Activated naive CD8-positive, alpha-beta T cell treated with anti-CD3 and anti-CD28 coated beads, Interleukin-2, amount 50 U/mL, for 16 hours (primary cell): ENCODE results near the gene TMEM170B.

ENCODE experiments used
- DNase-seq: peaks from one replicate; pipeline ENCODE4 v3.0.0-alpha.2; 2020; ENCODE audit warnings: low read depth, low spot score

TMEM170B gene

DNA sequence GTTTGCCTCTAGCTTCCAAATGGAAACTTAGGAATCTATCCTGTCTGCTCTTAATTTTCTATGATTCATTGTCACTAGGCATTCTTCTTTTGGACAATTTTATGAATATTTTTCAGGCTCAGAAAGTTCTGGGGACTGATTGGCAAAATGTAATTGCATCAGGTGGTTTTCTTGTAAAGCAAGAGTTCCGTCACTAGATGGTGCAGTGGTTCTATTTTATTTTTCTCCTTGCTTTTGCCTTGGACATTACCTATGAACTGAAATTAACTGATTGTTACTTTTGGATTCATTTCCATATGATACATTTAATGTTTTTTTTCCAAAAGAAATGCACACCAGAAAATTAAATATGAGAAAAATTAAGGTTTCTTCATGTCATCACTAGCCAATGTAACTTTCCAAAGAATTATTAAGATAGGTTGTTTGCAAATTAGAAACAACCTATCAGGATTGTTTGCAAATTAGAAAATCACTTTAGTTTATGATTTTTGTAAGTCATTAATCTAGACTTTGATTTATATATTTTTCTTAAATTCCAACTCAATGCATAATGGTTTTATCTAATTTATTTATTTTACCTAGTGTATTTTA, 48.0 kb downstream of the TMEM170B start:
- no peak for DNase-seq

DNA sequence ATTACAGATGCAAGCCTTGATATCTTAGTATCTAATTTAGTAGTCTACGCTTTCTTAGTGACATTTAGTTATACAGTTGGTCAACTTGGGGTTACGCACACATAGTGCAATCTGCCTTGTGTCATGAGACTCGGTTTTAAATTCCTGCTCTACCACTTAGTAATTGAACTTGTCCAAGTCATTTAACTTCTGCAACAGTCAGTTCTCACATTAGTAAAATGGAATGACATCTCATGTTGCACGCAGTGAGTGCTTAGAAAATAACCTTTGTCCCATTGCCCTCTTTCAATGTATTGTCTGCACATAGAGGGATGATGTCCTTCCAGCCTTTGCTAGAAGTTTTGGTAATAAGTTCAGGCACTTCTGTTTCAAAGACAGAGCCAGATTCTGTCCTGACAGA, 48.6 kb downstream of the TMEM170B start:
- DNase-seq = no peak

- no peak for DNase-seq
Measured at GRCh38 chr6:11586536-11586935, 49.0 kb downstream of the TMEM170B start.

GRCh38 chr6:11589261-11589660, 51.7 kb downstream of the TMEM170B start:
- no peak for DNase-seq

DNA sequence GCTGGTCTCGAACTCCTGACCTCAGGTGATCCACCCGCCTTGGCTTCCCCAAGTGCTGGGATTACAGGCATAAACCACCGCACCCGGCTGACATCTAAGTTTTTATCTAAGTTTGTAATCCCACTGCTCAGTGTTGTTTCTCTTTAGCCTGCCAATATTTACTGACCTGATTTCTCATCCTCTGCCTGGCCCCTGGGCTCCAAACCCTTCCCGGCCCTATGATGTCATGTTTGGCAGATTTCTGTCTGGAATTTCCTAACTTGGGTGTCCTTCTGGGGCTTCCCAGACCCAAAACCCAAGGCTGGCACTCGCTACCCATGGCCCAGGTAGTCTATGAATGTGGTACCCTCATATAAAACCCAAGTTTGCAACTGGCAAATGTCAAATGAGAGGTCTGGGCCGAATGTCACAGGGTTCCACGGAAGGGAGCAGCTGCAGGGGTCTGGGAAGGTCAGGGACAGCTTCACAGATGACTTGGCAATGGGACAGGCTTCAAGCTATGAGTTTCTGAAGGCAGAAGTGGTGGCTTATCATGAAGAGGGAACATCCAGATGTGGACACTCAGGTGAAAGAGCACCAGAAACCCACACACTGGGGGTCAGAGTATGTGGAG, 54.9 kb downstream of the TMEM170B start:
- no peak for DNase-seq

GRCh38 chr6:11593096-11593495, 55.5 kb downstream of the TMEM170B start:
- DNase-seq = no peak

DNA sequence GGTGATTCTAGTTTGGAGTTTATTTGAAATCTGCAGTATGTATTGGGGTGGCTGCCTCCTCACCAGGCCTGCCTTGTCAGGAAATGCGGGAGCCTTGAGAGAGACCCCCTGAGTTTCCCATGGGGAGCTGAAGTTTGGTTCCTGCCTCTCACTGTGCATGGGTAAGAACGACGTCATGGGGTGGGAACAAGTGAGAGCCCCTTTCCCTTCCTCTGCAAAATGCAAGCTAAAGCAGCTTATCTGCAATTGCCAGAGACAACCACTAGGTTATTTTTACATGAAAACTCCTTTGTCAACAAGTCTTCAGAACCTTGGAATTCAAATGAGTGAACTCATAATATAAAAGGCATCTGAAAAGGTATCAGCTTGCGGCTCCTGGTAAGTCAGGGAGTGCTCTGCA, 58.4 kb downstream of the TMEM170B start:
- DNase-seq = no peak

DNA sequence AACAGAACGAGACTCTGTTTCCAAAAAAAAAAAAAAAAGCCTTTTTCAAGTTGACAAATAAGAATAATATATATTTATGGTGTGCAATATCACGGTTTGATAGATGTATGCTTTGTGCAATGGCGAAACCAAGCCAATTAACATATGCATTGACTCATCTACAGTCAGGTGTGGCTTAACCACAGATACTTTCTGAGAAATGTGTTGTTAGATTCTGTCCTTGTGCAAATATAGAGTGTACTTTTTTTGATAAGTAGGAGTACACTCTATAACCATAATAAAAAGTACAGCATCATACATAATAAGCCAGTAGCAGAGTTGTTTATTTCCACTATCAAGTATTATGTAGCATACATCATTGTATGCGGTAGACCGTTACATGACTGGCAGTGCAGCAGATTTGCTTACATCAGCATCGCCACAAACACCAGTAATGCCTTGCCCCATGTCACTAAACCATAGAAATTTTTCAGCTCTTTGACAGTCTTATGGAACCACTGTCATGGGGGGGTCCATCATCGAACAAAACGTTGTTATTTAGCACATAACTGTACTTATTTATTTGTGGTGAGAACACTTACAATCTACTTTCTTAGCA, 59.2 kb downstream of the TMEM170B start:
- DNase-seq = no peak

GRCh38 chr6:11598687-11599086, 61.1 kb downstream of the TMEM170B start:
- DNase-seq = no peak

GRCh38 chr6:11600251-11600650, 62.7 kb downstream of the TMEM170B start:
- DNase-seq = no peak

DNA sequence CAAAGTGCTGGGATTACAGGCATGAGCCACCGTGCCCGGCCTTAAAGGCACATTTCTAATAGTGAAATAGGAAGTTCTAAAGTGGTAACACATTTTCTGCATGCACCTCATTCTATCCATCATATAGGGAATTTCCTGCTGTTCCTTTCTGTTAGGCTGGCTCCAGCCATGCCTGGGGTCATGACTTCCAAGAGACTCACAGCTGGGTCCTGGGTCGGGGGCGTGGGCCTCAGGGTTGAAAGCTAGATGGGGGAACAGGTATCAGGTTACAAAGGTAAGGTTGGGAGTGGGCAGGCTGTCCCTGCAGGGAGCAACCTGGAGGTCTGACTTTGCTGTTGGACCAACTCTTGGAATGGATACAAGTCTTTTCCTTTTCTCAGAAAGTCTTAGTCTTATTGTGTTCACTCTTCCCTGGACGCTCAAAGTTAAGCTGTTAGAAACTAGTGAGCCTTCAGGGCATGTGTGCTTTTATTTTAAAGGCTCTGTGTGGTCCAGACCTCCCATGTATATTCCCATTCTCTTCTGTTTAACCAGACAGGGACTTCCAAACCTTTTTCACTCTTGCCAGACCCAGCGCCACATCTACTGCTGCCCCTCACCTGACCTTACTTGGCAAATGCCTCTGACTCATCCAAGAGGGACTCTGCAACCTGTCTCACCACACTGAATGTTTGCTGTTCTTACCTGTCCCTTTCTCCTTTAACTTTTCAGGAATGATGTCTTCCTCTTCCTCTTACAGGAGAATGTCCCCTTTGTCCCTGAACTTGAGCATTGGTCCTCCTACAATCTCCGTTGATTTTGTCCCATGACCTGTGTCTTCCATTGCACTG, 64.4 kb downstream of the TMEM170B start:
- no peak for DNase-seq

DNA sequence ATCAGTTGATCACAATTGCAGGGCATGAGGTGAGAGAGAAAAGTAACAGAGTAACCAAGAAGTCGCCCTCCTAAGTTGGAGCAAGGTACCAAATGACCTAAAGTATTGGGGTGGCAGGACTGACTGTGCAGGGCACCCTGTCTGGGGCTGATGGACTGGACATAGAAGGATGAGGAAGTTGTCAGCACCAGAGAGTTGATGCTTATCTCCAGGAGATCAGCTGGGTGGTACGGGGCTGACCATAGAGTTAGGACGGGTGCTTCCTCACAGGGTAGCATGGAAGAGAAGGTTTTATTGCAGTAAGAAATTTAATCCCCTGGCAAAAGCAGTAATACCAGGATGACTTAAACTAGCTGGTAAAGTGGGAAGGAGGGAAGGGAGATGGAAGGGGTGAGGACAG, 66.7 kb downstream of the TMEM170B start:
- no peak for DNase-seq

DNA sequence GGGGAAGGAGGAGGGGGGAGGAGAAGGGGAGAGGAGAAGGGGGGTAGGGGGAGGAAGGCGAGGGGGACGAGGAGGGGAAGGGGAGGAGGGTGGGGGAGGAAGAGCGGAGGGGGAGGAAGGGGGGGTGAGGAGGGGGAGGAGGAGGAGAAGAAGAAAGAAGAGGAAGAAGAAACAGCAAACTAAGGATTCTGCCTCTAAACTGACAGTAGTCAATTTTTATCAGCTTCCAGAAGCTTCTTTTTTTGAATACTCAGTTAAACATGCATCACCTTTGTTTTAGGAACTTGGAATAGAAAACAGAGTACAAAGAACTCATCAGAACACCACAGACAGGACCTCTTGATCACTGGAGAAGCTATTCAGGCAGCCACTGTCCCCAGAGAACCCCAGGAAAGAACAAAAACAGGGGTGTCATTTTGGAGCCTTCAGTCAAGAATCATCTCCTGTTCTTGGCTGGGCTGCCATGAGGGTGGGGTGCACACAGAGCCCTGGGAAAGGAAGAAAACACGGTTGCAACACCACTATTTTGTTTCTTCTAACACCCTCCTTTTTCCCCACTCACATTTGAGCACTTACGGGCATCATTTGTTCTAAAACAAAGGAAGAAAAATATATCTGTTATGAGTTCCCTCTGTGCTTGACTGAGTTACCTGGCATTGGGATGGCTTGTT, 67.4 kb downstream of the TMEM170B start:
- no peak for DNase-seq

GRCh38 chr6:11605507-11605905, 68.0 kb downstream of the TMEM170B start:
- DNase-seq = no peak

DNA sequence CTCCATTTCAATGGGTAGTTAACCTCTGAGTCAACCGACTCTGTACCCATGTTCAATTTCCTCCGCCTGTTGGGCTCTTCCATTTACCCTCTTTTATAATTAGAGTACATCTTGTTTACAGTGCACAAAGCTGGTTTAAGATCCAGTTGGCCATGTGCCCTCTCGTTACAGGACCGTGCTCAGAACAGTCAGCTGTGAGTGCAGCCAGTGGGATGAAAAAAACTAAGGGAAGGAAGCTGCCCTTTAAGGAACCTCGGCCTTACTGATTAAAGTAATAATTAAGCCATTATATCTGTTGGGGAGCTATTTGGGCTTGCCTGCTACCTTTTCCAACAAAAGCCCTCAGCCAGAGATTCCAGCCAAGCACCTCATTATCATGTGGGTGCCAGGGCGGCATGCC, 68.8 kb downstream of the TMEM170B start:
- no peak for DNase-seq

GRCh38 chr6:11607383-11607782, 69.8 kb downstream of the TMEM170B start:
- no peak for DNase-seq

GRCh38 chr6:11608600-11609323, 71.2 kb downstream of the TMEM170B start:
- no peak for DNase-seq

GRCh38 chr6:11609324-11610071, 71.9 kb downstream of the TMEM170B start:
- no peak for DNase-seq

GRCh38 chr6:11613336-11613735, 75.8 kb downstream of the TMEM170B start:
- DNase-seq = no peak

DNA sequence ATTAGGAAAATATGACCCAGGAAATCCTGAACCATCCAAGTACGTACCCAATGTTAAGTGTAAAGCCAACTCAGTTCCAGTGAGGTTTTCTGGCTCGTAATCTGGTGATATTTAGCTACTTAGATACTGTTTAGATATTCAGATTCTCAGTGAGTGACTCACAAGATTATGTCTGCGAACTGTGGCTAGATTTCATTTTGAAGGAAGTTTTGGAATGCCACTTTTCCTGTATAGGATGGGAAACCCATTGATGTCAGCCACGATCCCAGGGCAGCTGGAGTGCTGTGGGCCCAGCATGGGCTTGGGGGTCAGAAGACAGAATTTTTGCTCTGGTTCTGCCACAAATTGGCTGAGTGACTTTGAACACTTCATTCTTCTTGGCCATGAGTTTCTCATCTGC, 76.3 kb downstream of the TMEM170B start:
- no peak for DNase-seq
